ENCODE measurements around the gene ZFAND3.

The ZFAND3 gene

DNA sequence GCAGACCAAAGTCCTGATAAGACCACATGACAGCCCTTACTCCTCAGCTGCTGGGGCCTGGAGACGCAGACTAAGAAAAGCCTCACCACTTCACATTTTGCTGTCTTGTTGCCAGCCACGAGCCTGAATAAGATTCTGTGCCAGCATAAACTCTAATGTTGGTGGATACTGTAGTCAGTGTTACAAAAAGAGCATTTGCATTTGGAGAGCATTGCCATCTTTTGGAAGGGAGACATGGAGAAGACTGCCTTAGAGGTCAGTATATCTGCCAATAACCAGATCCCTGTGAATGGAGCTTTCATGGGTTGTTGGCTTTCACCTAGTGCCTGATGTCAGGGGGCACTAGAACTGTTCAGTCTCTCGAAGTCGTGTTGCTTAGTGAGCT is 315.2 kb downstream of the ZFAND3 start:
- no peak for DNase-seq (ENCODE audit: low read depth)

- no peak for DNase-seq (ENCODE audit: low read depth)
Observed at GRCh38 chr6:38136547-38136946, 317.0 kb downstream of the ZFAND3 start.

- no peak for DNase-seq (ENCODE audit: low read depth)
Observed at GRCh38 chr6:38137608-38138265, 318.2 kb downstream of the ZFAND3 start.

DNA sequence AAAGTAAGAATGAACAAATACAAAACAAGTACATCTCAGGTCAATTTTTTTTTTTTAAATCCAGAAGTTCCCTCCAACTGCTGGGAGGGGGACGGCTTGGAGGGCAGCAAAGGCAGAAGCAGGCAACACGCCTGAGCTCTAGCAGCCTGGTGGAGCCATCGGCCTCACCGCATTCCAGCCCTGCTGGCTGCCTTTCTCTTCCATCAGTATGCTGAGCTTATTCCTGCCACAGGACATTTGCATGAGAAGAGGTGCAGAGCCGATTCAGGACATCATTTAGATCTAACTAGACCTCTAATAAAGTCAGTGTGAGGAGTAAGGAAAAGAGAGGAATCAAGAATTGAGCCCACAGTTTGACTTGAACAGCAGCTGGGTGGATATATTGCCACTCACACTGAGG is 318.8 kb downstream of the ZFAND3 start:
- no peak for DNase-seq (ENCODE audit: low read depth)

GRCh38 chr6:38141085-38141484 is 321.6 kb downstream of the ZFAND3 start:
- no peak for DNase-seq (ENCODE audit: low read depth)

DNA sequence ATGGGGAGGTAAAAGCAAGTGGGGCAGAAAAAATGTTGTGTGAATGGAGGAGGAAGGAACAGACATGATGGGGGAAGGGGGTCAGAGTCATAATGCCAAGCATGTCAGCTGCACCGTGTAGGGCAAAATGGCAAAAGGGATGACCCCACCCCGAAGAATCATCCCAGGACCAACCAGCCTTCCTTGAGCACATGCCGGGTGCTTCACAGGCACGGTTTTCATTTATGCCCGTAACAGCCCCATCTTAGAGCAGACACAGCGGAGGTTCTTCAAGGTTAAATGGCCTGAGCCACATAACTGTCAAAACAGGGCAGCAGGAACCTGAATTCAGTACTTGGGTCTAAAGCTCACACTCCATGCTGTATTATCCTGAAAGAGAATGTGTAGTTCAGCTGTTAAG is 322.2 kb downstream of the ZFAND3 start:
- no peak for DNase-seq (ENCODE audit: low read depth)

- no peak for DNase-seq (ENCODE audit: low read depth)
Observed at GRCh38 chr6:38142178-38142902, 322.8 kb downstream of the ZFAND3 start.

DNA sequence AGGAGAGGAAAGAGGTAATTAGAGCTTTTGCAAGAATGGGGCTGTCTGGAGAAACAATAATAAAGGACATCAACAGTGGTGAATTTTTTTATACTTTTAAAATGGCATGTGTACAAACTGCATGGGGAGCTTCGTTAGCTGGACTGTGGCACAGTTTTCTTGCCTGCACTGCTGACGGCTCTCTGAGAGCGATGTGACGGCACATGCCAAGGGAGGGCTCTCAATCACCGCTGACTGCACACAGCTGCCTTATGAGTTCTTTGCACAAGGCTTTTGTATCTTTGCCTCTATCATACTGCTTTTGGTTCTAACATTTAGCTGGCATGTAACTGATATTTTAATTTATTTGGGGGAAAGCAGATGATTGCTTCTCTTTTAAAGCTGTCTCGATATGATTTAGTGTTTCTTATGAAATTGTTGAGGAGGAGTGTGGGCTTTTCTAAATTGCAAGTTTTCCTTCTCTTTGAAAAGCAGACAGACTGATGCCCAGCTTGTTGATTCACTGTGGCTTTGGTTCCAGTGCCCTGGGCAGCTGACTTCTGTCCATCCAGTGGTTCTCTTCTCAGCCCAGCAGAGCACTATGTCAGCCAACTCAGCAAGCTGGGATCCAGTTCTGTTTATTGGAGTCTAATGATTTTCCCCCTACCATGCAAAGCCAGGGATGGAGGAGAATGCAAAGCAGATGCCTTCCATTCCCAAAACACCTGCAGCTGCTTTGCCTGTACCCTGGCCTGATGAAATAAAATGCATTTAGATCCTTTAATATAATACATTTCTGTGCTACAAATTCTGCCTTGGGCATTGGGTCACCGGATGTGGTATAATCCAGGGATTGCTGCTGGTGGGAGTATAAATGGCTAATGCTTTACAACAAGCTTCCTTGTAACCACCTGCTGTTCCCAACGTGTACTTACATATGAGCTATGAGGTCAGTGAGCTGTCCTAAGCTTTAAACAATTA is 323.9 kb downstream of the ZFAND3 start:
- DNase-seq (ENCODE audit: low read depth), result no peak

DNA sequence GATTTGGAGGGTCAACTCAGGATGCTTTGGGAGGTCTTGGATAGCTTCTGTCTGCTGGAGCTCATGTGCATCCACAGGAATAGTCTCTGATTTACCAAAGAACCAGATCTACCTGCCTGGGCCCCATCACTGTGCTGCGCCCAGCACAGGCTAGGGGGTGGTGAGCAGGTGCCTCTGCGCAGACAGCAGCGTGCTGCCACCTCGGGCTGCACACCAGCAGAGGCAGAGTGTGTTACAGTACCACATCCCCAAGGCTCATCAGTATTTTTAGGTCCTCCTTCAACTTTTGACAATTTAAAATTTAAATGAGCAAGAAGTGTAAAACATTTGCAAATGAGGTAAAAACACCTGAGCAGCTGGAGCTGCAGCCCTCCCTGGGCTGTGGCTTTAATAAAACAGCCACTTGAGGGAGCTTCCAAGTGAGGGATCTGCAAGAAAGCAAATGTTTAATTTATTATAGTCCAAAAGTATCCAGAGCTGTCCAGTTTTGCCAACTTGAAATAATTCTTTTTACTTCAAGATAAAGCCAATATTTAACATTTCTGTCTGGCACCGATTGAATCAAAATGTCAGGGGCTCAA is 324.9 kb downstream of the ZFAND3 start:
- DNase-seq (ENCODE audit: low read depth), result no peak

DNA sequence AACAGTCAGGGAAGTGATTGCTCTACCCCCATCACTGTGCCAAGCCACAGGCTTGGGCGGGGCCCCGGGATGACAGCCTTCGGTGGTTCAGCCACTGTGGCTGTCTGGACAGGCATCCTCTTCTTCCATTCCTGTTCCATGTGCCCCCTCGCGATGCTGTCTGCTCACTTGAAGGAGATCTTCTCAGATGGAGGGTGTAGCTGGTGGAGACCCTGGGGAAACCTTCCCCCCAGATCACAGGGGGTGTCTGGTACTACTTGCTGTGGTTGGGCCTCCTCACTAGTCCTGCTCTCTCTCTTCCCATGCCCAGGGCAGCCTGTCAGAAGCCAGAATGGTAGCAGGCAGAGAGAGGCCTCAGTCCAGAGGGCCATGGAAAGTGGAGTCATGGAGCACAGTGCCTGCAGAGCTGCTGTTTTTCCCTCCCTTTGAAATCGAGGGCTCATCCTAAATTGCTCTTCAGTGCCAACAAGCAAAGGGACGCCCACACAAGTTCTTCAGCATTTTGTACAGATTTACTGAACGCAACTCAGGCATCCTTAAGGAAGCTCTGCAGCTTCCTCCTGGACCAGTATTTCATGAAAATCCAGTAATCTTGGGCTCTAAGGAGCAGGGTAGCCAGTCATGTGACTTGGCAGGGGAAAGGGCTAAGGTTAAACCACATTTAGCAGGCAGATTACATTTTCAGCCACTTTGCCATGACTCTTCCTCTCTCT is 326.6 kb downstream of the ZFAND3 start:
- DNase-seq (ENCODE audit: low read depth), result no peak

- DNase-seq (ENCODE audit: low read depth), result no peak
Observed at GRCh38 chr6:38146734-38147027, 327.2 kb downstream of the ZFAND3 start.

DNA sequence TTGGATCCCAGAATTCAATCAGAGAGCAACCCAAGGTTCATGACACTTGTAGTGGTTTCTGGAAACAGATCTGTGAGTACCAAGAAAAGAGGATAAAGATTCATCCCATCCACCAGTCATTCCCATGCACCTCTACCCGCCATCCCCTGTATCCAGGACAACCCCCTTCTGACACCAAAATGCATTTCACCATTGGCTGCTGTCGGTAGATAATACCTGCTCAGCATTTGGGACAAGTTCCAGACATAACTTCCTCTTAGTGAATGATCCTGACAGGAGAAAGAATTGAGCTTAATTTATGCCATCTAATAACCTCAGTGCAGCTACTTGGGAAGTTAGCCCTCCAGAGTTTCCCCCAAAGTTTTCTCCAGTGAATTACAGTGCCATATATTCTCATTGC is 329.1 kb downstream of the ZFAND3 start:
- no peak for DNase-seq (ENCODE audit: low read depth)

- DNase-seq (ENCODE audit: low read depth), result no peak
Observed at GRCh38 chr6:38149531-38149930, 330.0 kb downstream of the ZFAND3 start.

GRCh38 chr6:38150021-38150420 is 330.5 kb downstream of the ZFAND3 start:
- no peak for DNase-seq (ENCODE audit: low read depth)

GRCh38 chr6:38150681-38151296 is 331.3 kb downstream of the ZFAND3 start:
- DNase-seq (ENCODE audit: low read depth), result no peak

DNA sequence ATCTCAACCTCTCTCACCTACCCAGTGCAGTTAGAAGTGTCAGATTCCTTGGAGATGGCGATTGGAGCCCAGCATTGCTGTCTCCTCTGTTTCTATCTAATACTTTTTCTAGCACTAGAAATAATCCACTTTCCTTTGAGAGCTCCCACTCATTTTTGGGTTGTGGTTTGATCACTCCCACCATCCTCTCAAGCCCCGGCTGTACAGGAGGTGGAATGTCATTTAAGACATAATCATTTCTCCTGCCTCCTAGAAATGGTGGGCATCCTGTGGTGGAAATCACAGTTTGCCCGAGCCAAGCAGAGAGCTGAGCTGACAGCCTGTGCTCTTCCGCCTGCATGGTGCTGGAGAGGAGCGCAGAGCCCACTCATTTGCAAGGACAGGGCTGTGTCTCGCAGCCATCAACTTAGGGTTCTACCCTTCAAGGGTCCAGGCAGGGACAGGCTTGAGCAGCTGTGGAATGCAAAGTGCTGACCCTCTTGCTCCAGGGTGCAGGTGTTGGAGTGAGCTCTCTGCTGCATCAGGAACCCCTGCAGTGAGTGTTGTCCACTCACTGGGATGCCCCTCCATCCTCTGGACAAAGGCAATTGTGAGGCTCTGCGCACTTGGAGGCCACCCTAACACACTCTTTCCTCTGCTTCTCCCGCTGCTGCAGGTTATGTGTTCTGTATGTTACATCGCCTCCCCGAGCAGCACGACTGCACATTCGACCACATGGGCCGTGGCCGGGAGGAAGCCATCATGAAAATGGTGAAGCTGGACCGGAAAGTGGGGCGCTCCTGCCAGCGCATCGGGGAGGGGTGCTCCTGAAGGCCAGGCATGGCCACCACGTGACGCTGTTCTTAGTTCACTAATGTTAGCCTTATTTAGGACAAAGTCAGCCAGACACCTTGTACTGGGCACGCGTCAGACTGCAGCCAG is 332.3 kb downstream of the ZFAND3 start:
- DNase-seq (ENCODE audit: low read depth), result no peak

- no peak for DNase-seq (ENCODE audit: low read depth)
Observed at GRCh38 chr6:38152620-38153019, 333.1 kb downstream of the ZFAND3 start.

DNA sequence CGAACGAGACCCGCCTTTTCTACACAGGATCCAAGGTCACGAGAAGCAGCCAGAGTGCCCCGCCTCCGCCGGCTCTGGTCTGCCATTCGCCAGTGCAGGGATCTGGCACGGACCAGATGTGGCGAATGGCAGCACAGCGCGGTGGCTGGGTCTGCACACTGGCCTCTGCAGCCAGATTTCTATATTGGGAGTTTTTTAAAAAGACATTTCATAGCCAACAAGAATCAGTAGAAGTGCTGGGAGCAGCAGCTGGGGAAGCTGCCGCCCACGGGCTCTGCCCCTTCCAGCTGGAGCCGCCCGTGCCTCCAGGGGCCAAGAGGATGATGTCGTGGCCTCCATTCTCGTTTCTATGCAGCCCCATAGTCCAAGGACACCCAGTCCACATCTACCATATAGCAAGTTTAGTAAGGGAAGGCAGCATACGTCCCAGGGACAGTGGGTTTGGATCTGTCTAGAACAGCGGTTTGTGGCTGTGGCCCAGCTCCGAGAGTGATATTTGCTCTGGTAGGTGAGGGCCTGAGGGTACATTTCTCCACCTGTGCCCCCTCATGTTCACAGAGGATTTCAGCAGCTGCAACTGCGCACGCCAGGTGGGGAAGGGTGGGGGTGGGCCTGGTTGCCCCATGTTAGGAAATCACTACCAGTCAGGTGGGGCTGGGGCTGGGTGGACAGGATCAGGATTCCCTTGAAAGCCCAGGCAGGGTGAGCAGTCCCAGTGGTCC is 333.7 kb downstream of the ZFAND3 start:
- DNase-seq (ENCODE audit: low read depth), result no peak

GRCh38 chr6:38153798-38154345 is 334.3 kb downstream of the ZFAND3 start:
- no peak for DNase-seq (ENCODE audit: low read depth)

Data from T-helper 22 cell (primary cell).